Measurements from ENCODE around the gene KDM4C.

KDM4C gene

GRCh38 chr9:6909181-6909580 lies 151.4 kb downstream of the KDM4C start:
- DNase-seq = no peak

- peak; percentile 73 for DNase-seq
Observed at GRCh38 chr9:6910032-6910431, 152.3 kb downstream of the KDM4C start.

GRCh38 chr9:6910497-6910896 lies 152.7 kb downstream of the KDM4C start:
- DNase-seq = no peak

GRCh38 chr9:6911901-6912638 lies 154.3 kb downstream of the KDM4C start:
- DNase-seq = no peak

- DNase-seq = no peak
Observed at GRCh38 chr9:6915635-6916034, 157.9 kb downstream of the KDM4C start.

GRCh38 chr9:6917162-6917561 lies 159.4 kb downstream of the KDM4C start:
- no peak for DNase-seq

GRCh38 chr9:6920041-6920440 lies 162.3 kb downstream of the KDM4C start:
- no peak for DNase-seq

GRCh38 chr9:6921315-6921714 lies 163.5 kb downstream of the KDM4C start:
- no peak for DNase-seq

- DNase-seq = no peak
Observed at GRCh38 chr9:6922124-6922676, 164.4 kb downstream of the KDM4C start.

GRCh38 chr9:6922680-6923079 lies 164.9 kb downstream of the KDM4C start:
- no peak for DNase-seq

GRCh38 chr9:6923086-6923485 lies 165.3 kb downstream of the KDM4C start:
- no peak for DNase-seq

- no peak for DNase-seq
Observed at GRCh38 chr9:6924149-6924548, 166.4 kb downstream of the KDM4C start.

GRCh38 chr9:6924988-6925563 lies 167.3 kb downstream of the KDM4C start:
- no peak for DNase-seq

- no peak for DNase-seq
Observed at GRCh38 chr9:6925836-6926235, 168.1 kb downstream of the KDM4C start.

- DNase-seq = no peak
Observed at GRCh38 chr9:6926436-6926835, 168.7 kb downstream of the KDM4C start.

- peak; percentile 85 for DNase-seq
Observed at GRCh38 chr9:6927838-6928237, 170.1 kb downstream of the KDM4C start.

- no peak for DNase-seq
Observed at GRCh38 chr9:6928863-6929262, 171.1 kb downstream of the KDM4C start.

- peak; percentile 32 for DNase-seq
Observed at GRCh38 chr9:6929441-6930215, 171.9 kb downstream of the KDM4C start.

- DNase-seq = no peak
Observed at GRCh38 chr9:6930827-6931226, 173.1 kb downstream of the KDM4C start.

GRCh38 chr9:6931913-6932312 lies 174.1 kb downstream of the KDM4C start:
- peak; percentile 96 for DNase-seq

GRCh38 chr9:6936103-6936502 lies 178.3 kb downstream of the KDM4C start:
- DNase-seq = no peak

- no peak for DNase-seq
Observed at GRCh38 chr9:6937209-6937608, 179.4 kb downstream of the KDM4C start.

GRCh38 chr9:6938447-6938846 lies 180.7 kb downstream of the KDM4C start:
- DNase-seq = no peak

GRCh38 chr9:6938873-6939272 lies 181.1 kb downstream of the KDM4C start:
- no peak for DNase-seq
